DMS153 (cell line): Measurements from ENCODE around the gene B9D1.

Experiments used
- DNase-seq: peaks from one replicate; lab custom pipeline; 2025; lab: John Stamatoyannopoulos, UW

B9D1 gene

GRCh38 chr17:19301973-19302372 lies 60.5 kb downstream of the B9D1 start:
- no peak for DNase-seq

- DNase-seq = no peak
Observed at GRCh38 chr17:19301274-19301951, 61.1 kb downstream of the B9D1 start.

GRCh38 chr17:19299866-19300265 lies 62.7 kb downstream of the B9D1 start:
- DNase-seq = no peak

GRCh38 chr17:19299214-19299747 lies 63.2 kb downstream of the B9D1 start:
- no peak for DNase-seq

GRCh38 chr17:19298569-19299213 lies 63.8 kb downstream of the B9D1 start:
- DNase-seq = no peak

GRCh38 chr17:19296786-19297778 lies 65.4 kb downstream of the B9D1 start:
- DNase-seq = no peak

- DNase-seq = no peak
Observed at GRCh38 chr17:19295473-19296135, 66.9 kb downstream of the B9D1 start.

GRCh38 chr17:19294443-19294842 lies 68.1 kb downstream of the B9D1 start:
- no peak for DNase-seq
